CMK (cell line): ENCODE measurements around the gene BTN3A1.
"Not testable (repeated sequence)": the region's sequence is repeated elsewhere in the genome, so short reads cannot be mapped to it uniquely, and the experiment has no call there.

ENCODE experiments used
- DNase-seq: peaks from one replicate; pipeline ENCODE4 v3.0.0-alpha.2; 2010; ENCODE audit warnings: low read depth

The BTN3A1 gene

DNA sequence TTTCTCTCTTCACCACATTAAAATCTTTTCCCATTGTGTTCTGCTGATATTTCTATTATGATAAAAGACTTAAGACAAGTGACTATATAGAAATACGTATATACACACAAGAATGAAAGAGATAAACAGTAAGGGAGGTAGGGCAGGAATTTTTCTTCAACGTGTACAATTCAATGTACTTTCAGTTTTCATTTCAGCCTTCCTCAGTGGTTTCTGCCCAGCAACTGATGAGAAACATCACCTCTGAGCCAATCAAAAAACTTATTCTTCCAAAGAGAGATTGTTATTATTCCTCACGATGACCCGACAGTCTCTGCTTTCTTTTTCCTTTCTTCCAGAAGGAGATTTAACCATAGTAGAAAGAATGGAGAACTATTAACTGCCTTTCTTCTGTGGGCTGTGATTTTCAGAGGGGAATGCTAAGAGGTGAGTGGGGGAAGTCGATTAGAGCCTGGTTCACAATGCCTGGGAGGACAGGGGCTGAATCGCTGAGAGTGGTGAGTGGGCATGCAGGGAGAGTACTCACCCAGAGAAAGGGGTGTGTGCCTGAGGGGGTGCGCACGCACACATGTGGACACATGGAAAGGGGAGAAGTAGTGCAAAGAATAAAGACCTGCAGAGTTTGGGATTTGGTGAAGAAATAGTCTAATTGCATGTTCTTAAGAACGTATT, at the start of gene BTN3A1:
Gene BTN3A1 (plus strand): TSS at position 289 of the 672 bp plus-strand sequence. CDS start 3,289 bp downstream, outside the sequence.
- no peak for DNase-seq

DNA sequence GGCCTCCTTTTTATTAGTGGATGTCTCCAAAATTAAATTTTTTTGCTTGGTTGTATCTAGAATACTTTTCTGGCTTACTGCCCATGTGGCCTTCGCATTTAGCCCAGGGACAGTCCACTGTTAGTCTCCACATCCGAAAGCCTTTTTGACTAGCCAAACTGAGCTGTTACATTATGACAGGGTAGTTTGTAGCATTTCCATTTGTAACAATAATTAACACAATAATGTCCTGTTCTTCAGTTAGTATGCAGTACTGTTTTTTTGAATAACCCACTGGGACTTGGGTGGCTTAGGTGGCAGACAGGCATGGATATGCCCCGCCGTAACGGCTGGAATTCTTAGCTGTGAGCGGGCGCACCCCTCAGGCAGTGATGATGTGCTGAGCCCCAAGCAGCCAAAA, 49.8 kb upstream of the BTN3A1 start:
- no peak for DNase-seq

DNA sequence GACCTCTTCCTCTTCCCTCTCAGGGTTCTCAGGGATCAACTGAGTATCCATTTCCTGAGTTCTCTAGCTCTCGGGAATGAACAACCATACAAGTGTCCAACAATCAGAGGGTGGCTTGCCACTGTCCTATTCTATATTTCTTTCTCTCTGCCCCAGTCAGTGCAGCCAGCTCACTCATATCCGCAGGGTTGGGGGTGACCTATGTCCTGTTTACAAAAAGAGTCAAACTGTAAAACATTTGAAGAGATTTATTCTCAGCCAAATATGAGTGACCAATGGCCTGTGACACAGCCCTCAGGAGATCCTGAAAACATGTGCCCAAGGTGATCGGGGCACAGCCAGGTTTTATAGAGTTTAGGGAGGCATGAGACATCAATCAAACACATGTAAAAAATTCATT, 47.9 kb upstream of the BTN3A1 start:
- no peak for DNase-seq

DNA sequence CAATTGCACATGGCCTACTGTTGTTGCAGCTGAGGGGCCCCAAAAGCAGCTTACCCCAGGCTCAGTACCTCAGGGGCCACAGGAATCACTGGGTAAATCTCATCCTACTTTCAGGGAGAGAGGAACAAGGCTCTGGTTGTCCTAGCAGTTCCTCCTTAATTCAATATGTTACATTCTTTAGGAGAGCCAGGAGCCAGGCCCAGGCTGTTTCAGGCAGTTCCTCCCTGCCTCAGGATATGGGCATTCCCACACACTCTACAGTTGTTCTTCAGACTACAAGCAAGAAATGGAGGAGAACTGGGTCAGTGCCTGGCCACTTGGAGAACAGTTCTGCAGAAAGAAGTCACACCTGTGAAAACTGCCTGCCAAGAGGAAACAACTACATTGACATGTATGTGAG, 46.7 kb upstream of the BTN3A1 start:
- no peak for DNase-seq

DNA sequence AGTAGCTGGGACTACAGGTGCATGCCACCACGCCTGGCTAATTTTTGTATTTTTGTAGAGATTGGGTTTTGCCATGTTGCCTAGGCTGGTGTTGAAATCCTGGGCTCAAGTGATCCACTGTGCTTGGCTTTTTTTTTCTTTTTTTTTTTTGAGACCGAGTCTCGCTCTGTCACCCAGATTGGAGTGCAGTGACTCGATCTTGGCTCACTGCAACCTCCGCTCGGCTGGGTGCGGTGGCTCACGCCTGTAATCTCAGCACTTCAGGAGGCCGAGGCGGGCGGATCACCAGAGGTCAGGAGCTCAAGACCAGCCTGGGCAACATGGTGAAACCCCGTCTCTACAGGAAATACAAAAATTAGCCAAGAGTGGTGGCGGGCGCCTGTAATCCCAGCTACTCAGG, 44.5 kb upstream of the BTN3A1 start:
- not testable (repeated sequence) for DNase-seq

DNA sequence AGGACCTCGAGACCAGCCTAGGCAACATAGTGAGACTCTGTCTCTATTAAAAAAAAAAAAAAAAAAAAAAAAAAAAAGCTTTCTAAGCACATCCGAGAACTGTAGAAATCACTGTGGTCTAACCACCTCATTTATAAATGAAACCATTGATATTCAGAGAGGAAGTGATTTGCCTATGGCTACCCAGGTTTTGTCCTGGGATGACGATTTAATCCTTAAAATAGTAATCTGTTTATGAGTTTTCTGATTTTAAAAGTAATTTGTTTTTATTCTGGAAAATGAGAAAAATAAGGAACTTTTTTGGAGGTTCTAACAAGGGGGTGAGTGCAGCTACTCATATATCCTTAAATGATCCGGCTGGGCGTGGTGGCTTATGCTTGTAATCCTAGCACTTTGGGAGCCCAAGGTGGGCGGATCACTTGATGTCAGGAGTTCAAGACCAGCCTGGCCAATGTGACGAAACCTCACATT, 43.5 kb upstream of the BTN3A1 start:
- no peak for DNase-seq

DNA sequence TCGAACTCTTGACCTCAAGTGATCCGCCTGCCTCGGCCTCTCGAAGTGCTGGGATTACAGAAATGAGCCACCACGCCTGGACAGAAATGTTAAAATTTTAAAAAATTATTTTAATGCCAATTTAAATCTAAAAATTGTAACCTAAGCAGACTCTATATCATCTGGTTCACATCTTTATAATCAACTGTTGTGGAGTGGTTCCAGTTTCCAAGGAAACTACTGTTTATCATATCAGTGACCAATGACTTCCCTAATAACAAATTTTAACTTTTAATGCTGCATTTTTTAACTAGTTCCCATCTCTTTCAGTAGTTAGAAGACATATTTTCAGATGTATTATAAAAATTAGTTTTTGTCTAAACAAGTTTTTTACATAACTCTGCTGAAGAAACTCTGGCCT, 42.3 kb upstream of the BTN3A1 start:
- DNase-seq: no peak

DNA sequence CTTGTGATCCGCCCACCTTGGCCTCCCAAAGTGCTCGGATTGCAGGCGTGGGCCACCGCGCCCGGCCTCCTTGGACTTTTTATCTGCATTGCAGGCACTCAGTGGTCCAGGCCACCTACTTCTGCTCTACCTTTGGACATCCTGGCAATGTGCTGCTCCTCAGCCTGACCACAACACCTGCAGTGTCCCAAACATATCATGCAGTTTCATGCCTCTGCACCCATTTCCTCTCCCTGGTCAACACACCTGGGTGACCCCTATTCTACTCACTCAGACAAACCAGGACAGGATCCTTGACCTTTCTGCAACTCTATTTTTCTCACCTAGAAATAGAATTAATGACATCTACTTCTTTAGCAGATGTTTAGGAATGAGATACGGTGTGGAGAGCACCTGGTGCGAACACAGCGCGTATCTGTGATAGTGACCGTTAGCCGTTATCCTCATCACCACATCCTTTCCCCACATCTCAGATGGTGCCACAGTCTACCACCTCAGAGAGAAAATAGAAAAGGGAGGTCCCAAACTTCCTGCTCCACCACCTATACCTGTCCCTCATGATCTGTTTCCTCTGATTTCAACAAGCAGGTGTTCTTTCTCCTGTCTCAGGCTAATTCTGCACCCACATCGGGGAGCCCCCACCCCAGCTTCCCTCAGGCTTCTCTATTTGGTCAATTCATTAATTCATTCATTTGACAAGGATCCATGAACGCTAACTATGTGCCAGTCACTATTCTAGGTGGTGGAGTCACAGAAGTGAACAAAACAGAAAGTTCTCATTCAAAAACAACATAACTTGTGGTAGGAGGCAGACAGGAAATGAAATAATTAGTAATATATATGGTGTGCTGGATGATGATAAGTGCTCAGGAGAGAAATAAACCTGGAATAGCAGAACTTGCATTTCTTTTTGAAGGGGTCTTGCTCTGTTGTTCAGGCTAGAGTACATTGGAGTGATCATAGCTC, 41.3 kb upstream of the BTN3A1 start:
- DNase-seq: no peak

DNA sequence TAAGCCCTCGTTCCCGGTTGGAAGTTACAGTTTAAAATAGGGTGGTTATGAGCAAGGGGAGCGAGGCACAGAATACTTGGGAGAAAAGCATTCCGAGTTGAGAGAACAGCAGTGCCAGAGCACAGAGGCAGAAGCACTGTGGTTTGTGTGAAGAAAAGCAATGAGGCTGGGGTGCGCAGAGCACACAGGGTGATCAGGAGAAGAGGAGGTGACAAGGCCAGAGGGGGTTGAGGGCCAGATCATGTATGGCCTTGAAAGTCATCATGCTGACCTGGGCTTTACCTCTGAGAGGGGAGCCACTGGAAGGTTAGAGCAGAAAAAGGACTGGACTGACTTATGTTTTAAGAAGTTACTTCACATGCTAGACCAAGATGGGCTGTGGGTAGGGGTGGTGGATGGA, 40.5 kb upstream of the BTN3A1 start:
- DNase-seq: no peak

DNA sequence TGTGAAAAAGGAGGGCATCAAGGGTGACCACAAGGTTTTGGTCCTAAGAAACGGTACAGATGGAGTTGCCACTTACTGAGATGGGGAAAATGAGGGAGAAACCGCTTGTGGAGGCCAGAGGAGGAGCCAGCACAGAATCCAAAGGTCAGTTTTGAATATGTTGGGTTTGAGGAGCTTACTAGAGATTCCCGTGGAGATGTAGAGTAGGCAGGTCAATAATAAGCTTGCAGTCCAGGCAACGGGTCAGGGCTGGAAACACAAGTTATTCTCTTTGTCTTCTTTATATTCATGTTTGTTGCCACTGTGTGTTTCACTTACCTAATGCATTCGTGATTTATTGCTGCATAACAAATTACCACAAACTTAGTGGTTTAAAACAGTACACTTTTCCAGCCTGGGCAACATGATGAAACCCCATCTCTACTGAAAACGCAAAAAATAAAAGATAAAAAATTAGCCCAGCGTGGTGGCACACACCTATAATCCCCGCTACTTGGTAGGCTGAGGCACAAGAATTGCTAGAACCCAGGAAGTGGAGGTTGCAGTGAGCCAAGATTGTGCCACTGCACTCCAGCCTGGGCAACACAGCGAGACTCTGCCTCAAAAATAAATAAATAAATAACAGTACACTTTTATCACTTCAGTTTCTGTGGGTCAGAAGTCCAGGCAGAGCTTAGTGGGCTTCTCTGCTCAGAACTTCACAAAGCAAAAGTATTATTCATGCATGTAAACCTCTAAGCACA, 39.8 kb upstream of the BTN3A1 start:
- DNase-seq: no peak

DNA sequence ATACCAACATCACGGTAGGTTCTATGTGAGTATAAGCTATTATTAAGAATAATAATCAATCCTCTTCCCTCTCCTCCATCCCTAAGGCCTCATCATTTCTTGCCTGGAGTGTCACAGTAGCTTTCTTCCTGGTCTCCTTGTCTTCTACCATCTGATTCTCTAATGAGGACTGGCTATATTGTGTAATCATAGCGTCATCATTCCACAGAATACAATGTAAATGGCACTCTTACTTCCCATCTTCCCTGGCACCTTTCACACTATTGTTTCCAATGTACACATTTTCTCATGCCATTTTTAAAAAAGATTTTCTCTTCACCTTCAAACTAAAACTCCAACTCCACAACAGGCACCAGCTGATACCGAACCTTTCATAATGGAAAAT, 39.2 kb upstream of the BTN3A1 start:
- no peak for DNase-seq

DNA sequence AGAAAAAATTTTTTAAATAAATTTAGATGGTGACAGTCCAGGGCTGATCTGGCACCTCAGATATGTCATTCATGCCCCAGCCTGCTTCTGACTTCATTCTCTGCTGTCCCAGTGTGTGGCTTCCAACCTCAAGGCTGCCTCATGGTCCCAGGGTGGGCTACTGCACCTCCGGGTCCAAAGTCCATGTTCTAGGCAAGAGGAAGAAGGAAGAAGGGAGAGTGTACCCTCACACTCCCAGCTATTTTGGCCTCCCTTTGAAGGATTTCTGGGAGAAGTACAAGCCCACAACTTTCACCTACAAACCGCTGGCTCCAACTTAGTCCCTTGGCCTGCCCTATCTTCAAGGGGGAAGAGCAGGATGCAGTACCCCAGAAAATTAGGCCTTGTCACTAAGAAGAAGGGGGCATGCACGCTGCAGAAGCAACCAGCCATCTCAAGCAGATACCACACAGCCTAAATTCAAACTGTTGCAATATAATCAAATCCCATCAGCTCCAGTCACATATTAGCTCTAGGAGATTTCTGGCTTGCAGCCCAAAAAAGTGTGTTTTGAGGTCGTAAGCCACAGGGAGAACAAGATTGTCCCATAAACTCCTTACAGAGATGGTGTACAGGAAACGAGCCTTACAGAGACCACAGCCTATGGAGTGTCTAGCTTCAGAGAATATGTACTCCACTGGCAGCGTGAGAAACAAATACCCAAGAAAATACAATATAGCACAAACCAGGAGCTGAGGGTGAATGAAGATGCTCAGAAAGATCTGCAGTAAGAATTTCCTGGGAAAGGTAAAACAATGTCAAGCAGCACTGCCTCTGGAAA, 38.0 kb upstream of the BTN3A1 start:
- no peak for DNase-seq

DNA sequence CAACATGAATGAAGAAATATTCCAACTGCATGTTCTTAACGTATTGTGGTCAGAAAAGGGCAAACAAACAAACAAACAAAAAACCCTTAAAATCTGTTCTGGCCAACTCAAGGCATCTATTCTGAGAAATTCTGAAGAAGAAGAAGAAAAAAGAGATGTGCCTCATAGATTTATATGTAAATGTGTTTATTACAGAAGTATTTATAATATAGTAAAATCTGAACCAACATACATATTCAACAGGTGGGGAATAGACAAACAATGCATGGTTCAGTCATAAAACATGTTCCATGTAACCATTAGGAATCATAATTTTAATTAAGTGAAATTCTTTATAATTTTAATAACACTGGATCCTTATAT, 36.5 kb upstream of the BTN3A1 start:
- DNase-seq: no peak

DNA sequence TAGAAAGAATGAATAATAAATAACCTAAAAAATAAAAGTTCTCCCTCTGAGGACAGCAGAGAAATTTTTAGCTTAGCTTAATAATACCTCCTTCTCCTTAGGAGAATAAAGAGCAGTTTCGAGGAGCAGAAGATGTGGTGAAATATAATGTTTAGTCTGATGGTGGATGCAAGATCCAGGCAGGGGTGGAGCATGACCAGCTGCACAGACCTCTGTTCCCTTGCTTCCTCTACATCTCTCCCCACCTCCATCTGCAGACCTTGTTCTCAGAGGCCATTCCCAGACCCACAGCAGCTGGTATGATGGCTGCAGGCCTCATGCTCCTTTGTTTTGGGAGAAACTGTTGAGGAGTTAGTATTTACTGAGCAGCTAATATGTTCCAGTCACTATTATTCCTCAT, 35.6 kb upstream of the BTN3A1 start:
- no peak for DNase-seq

DNA sequence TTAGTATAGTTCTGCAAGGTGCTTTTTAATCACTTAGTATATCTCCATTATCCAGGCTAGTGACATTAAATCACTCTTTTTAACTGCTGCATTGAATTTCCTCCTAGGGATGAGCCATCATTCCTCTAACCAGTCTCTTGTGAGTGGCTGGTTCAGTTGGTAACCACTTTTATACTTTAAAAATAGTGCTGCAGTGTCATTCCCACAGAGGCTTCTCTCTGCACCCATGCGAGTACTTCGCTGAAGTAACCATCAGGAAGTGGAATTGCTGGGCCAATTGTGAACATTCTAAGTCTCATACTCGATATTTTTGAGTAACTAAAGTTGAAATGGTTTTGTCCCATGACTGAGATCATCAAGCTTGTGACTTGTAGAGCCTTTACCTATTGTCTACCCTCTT, 35.0 kb upstream of the BTN3A1 start:
- DNase-seq: no peak

DNA sequence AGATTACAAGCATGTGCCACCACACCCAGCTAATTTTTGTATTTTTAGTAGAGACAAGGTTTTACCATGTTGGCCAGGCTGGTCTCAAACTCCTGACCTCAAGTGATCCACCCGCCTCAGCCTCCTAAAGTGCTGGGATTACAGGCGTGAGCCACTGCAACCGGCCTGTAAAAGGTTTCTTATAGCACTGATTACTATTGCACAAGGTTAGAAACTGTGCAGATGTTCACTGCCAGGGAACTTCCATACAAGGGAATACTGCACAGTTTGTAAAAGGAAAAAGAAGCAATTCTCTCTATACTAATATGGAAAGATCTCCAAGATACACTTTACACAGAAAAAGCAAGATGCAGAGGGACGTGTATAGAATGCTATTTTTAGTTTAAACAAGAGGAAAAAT, 30.3 kb upstream of the BTN3A1 start:
- DNase-seq: not testable (repeated sequence)

DNA sequence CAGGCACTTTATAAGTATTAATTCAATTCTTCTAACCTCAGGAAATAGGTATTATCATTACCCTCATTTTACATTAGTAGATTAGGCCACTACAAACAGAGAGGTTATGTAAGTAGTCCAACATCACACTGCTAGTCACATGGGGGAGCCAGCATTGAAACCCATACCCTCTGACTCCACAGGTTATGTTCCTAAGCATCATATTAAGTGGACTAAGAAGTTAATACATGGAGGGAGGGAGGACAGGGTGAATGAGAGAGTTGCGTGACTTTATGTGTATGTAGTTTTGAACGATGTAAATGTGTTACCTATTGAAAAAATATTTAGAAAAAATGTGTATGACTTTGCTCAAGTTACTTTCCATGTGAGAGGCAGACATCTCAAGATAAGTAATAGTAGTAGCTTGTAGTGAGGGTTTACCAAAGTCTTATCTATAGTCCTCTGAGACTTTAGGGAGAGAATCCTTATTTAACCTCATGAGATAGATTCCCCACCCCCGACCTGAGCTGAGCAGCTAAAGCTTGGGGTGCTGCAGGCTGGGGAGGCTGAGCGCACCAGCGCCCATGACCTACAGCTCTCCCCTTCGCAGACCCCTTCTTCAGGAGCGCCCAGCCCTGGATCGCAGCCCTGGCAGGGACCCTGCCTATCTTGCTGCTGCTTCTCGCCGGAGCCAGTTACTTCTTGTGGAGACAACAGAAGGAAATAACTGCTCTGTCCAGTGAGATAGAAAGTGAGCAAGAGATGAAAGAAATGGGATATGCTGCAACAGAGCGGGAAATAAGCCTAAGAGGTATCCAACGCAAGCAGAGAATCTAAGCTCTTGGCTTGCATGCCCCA, 29.5 kb upstream of the BTN3A1 start:
- no peak for DNase-seq

DNA sequence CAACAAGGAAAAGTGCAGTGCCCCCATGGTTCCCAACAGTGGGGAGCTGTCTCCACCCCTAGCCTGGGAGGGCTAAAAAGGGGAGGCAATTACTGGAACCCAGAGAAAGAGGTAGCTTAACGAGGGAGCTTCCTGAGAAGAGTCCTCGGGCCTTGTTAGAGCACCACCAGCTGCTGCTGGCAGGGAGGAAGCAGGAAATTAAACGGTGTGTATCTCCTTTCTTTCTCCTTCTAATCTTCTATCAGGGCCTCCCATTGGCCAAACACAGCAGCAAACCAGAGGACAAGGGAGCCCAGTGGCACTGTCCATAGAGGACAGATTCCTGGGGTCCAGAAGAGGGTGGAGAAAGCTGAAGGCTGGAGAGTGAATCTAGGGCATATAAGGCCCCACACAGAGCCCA, 26.8 kb upstream of the BTN3A1 start:
- no peak for DNase-seq

DNA sequence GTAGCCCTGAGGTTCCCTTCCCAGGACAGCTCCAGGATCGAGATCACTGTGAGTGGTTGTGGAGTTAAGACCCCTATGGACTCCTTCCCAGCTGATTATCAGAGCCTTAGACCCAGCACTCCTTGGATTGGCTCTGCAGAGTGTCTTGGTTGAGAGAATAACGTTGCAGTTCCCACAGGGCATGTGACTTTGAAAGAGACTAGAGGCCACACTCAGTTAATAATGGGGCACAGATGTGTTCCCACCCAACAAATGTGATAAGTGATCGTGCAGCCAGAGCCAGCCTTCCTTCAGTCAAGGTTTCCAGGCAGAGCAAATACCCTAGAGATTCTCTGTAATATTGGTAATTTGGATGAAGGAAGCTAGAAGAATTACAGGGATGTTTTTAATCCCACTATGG, 24.4 kb upstream of the BTN3A1 start:
- DNase-seq: no peak

DNA sequence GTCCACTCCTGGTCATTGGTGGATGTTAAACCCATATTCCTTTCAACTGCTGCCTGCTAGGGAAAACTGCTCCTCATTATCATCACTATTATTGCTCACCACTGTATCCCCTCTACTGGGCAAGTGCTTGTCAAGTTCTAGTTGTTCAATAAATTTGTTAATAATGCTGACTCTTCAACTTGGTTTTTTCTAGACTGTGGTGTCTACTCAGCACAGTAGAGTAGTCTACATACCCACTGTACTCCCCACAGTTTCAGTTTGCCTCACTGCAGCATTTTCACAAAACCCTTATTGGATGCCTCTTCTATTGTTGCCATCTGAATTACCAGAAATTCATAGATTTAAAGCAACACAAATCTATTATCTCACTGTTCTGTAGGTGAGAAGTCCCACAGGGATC, 23.9 kb upstream of the BTN3A1 start:
- not testable (repeated sequence) for DNase-seq

DNA sequence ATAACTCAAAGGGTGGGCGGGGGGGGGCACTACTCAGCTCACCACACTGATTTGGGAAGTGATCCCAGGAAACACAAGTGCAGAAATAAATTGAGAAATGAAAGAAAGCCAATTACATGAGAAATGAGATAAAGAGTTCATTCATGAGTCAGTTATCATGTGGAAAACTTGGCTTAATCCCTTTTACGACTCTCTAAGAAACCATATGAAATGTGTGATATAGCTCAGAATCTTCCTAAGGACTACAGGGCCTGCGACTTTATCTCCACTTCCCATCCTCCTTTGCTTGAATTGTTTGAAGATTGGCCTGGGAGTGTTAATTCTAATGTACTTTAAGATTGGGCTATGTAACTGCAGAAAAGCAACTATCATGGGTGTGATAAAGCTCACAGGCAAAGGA, 22.8 kb upstream of the BTN3A1 start:
- DNase-seq: no peak
